HG03060 (cell line): Measurements from ENCODE around the gene DRICH1.
"Not testable (repeated sequence)": the region's sequence is repeated elsewhere in the genome, so short reads cannot be mapped to it uniquely, and the experiment has no call there.

ENCODE experiments used
- ATAC-seq: cut with Tn5 transposase; IDR thresholded peaks from one replicate; pipeline ENCODE4 v1.9.1; 2021; ENCODE audit warnings: low read depth, moderate number of reproducible peaks; ENCODE audit not compliant: unreplicated experiment

DRICH1 gene

GRCh38 chr22:23651676-23652075 is 19.6 kb upstream of the DRICH1 start:
- ATAC-seq, result no peak

GRCh38 chr22:23649071-23649501 is 17.0 kb upstream of the DRICH1 start:
- no peak for ATAC-seq

GRCh38 chr22:23646526-23646925 is 14.4 kb upstream of the DRICH1 start:
- not testable (repeated sequence) for ATAC-seq

GRCh38 chr22:23640206-23640605 is 8.1 kb upstream of the DRICH1 start:
- not testable (repeated sequence) for ATAC-seq

GRCh38 chr22:23639661-23640060 is 7.5 kb upstream of the DRICH1 start:
- ATAC-seq, result no peak

- ATAC-seq, result no peak
These were observed 6.5 kb upstream of the DRICH1 start for GRCh38 chr22:23638611-23639010.

- ATAC-seq, result not testable (repeated sequence)
These were observed 3.2 kb upstream of the DRICH1 start for GRCh38 chr22:23635291-23635690.

- ATAC-seq, result not testable (repeated sequence)
These were observed 3.9 kb downstream of the DRICH1 start for GRCh38 chr22:23628056-23628743.

- not testable (repeated sequence) for ATAC-seq
These were observed 4.6 kb downstream of the DRICH1 start for GRCh38 chr22:23627401-23628055.

- no peak for ATAC-seq
These were observed 5.7 kb downstream of the DRICH1 start for GRCh38 chr22:23626286-23626975.

- ATAC-seq, result no peak
These were observed 9.5 kb downstream of the DRICH1 start for GRCh38 chr22:23622634-23623033.

- not testable (repeated sequence) for ATAC-seq
These were observed 10.2 kb downstream of the DRICH1 start for GRCh38 chr22:23621916-23622315.

- ATAC-seq, result no peak
These were observed 10.9 kb downstream of the DRICH1 start for GRCh38 chr22:23621082-23621780.

GRCh38 chr22:23613193-23613972 is 18.7 kb downstream of the DRICH1 start:
- no peak for ATAC-seq

- ATAC-seq, result no peak
These were observed 21.9 kb downstream of the DRICH1 start for GRCh38 chr22:23609983-23610781.

GRCh38 chr22:23608583-23608982 is 23.5 kb downstream of the DRICH1 start:
- no peak for ATAC-seq

- no peak for ATAC-seq
These were observed 25.7 kb downstream of the DRICH1 start for GRCh38 chr22:23606204-23607131.
